GM12878 (cell line): ENCODE measurements around the gene RARG. TPM values are rescaled to one million over a fixed set of nuclear protein-coding genes. Genes with fewer than 3 reads are reported as not detected.

Source experiments
- ATAC-seq: fragments of 200-7000 bp; cut with Tn5 transposase; 3 replicates; pipeline ENCODE4 v1.9.1; 2020; ENCODE audit warnings: mild to moderate bottlenecking, moderate library complexity
- BruUV-seq: library from RNA; stranded (reverse); fragments of 400-500 nt; replicated peaks from 2 replicates; lab custom pipeline; 2021; lab: Mats Ljungman, UMichigan
- CTCF ChIA-PET: fragments of 300-600 bp; sonication (Branson Sonifier 250); formaldehyde crosslinking; extraction: SDS; loops from one replicate; lab custom pipeline; 2021; ENCODE audit warnings: inconsistent platforms; lab: Yijun Ruan, JAX
- POLR2A ChIA-PET: fragments of 350-600 bp; formaldehyde crosslinking; extraction: SDS; loops from one replicate; lab custom pipeline; 2021; ENCODE audit warnings: inconsistent platforms; lab: Charles Lee
- RAD21 ChIA-PET: fragments of 300-600 bp; sonication (Branson Sonifier 250); formaldehyde crosslinking; loops from one replicate; lab custom pipeline; 2023; ENCODE audit warnings: antibody characterized with exemption; ENCODE audit not compliant: unreplicated experiment; lab: Charles Lee
- SMC1A ChIA-PET: fragments of 300-600 bp; sonication (Branson Sonifier 250); formaldehyde crosslinking; loops from one replicate; lab custom pipeline; 2023; ENCODE audit not compliant: unreplicated experiment, uncharacterized antibody; lab: Charles Lee
- DNase-seq: peaks from one replicate; pipeline ENCODE4 v3.0.0-alpha.2; 2011; ENCODE audit warnings: low read depth, low spot score
- FAIRE-seq: peaks from 3 replicates; lab custom pipeline; 2011; peaks lifted over from hg19 to GRCh38; lab: Jason Lieb, UNC
- H2AFZ ChIP-seq: 2 replicates; pipeline ENCODE4 v1.6.0; 2011; ENCODE audit warnings: low read depth, low read length, control low read depth; ENCODE audit not compliant: control insufficient read depth
- H3K27ac ChIP-seq: 2 replicates; pipeline ENCODE4 v1.5.1; 2011; ENCODE audit warnings: control low read depth; ENCODE audit not compliant: control insufficient read depth, insufficient read depth
- H3K27me3 ChIP-seq, 2 experiments: replicated peaks in 1 of 2; 2 replicates each; pipeline versions ENCODE4 v1.6.0 to v1.6.1; 2011; ENCODE audit warnings: low read length in 1 of 2; ENCODE audit not compliant: control insufficient read depth in 2 of 2, insufficient read depth in 2 of 2
- H3K36me3 ChIP-seq, 2 experiments: 2 replicates each; pipeline ENCODE4 v1.5.1; 2011; ENCODE audit warnings: low read length in 1 of 2; ENCODE audit not compliant: control insufficient read depth in 2 of 2, insufficient read depth in 2 of 2
- H3K4me1 ChIP-seq: 2 replicates; pipeline ENCODE4 v1.6.1; 2011; ENCODE audit warnings: mild to moderate bottlenecking, low read length, moderate library complexity, mixed read lengths; ENCODE audit not compliant: control insufficient read depth, insufficient read depth
- H3K4me2 ChIP-seq: 2 replicates; pipeline ENCODE4 v1.6.0; 2011; ENCODE audit warnings: control low read depth; ENCODE audit not compliant: control insufficient read depth, insufficient read depth
- H3K4me3 ChIP-seq: fragments of 200-600 bp; sonication (generic); 2 replicates; pipeline ENCODE4 v1.5.1; 2016
- H3K79me2 ChIP-seq: 2 replicates; pipeline ENCODE4 v1.6.0; 2011; ENCODE audit warnings: low read length; ENCODE audit not compliant: control insufficient read depth, insufficient read depth
- H3K9ac ChIP-seq: 2 replicates; pipeline ENCODE4 v1.8.0; 2011; ENCODE audit warnings: low read length, control low read depth, mixed read lengths; ENCODE audit not compliant: control insufficient read depth, insufficient read depth
- H3K9me3 ChIP-seq: replicated peaks from 3 replicates; pipeline ENCODE4 v1.5.1; 2011; ENCODE audit warnings: mild to moderate bottlenecking, low read length; ENCODE audit not compliant: control insufficient read depth, insufficient read depth
- H4K20me1 ChIP-seq: 2 replicates; pipeline ENCODE4 v1.6.0; 2011; ENCODE audit not compliant: control insufficient read depth, insufficient read depth
- KLF5 ChIP-seq: fragments of 450-650 bp; IDR thresholded peaks from 2 replicates; pipeline ENCODE4 v1.6.1; 2014; ENCODE audit warnings: mild to moderate bottlenecking; ENCODE audit not compliant: partially characterized antibody
- NKRF ChIP-seq: fragments of 450-650 bp; conservative IDR thresholded peaks from 2 replicates; pipeline ENCODE4 v1.6.1; 2017; ENCODE audit warnings: mild to moderate bottlenecking, moderate library complexity
- WGBS: methylation state at CpG from one replicate; pipeline ENCODE4 v1.1.6; 2016; ENCODE audit warnings: low lambda C conversion rate; ENCODE audit not compliant: insufficient replicate concordance, insufficient coverage; ENCODE audit errors: missing lambda C conversion rate; 5-methylcytosine and 5-hydroxymethylcytosine counted together
- in situ Hi-C: fragments of 300-500 bp; cut with MboI; formaldehyde crosslinking; loops from 9 replicates; pipeline ENCODE4 v1.14.3; 2018; ENCODE audit warnings: mixed read lengths
- intact Hi-C: fragments of 100-400 bp; cut with micrococcal nuclease; formaldehyde crosslinking; loops from one replicate; pipeline ENCODE4 v1.14.2; 2022; ENCODE audit not compliant: unreplicated experiment
- polyA plus RNA-seq, 11 experiments: library from polyadenylated mRNA; depleted of rRNA in 4 of 11; unstranded in 6 of 11; stranded (reverse) in 5 of 11; fragments of >200 nt; fragmentation: Nextera tagmentation in 4 of 11; fragmentation: Illumina TruSeq in 1 of 11; extraction: Ambion mirVana in 4 of 11; extraction: Trizol in 1 of 11; gene quantifications; 1 replicate in 1 of 11; 2 replicates in 10 of 11; pipeline versions ENCODE4 v1.2.1 to v1.2.3, GENCODE V29; 2011 to 2016; ENCODE audit warnings: inconsistent platforms in 2 of 11, missing spikeins in 2 of 11, low read depth in 1 of 11
- total RNA-seq, 4 experiments: library from RNA; depleted of rRNA in 3 of 4; stranded (reverse); fragments of >200 nt in 3 of 4; fragmentation: Illumina TruSeq in 1 of 4; extraction: Trizol in 1 of 4; gene quantifications; 2 replicates each; pipeline versions ENCODE4 v1.2.1 to v1.2.3, GENCODE V29; 2013 to 2021

The RARG gene
- total and polyA plus RNA-seq, 10 of the 15 experiments (the other 5 are each of a cell fraction or from before 2014, with no cell fraction given): 0.27 to 8.1 (median 4.1) TPM

GRCh38 chr12:53160673-53161072, 71.3 kb downstream of the RARG start:
- Histone ChIP-seq H3K27me3 (no peaks in the 10 kb centered on the region), H3K27ac (no peak overlapping the region), H3K9me3 (no peaks in the 10 kb centered on the region), H3K79me2 (no peaks in the 10 kb centered on the region), H3K4me3 (no peak overlapping the region), H4K20me1 (no peaks in the 10 kb centered on the region), H3K4me1 (no peaks in the 10 kb centered on the region; the same call in 1 of the 2 replicates), H3K36me3 (no peaks in the 10 kb centered on the region), H3K4me2 (no peak overlapping the region), H2AFZ (no peak overlapping the region), H3K9ac (no peak overlapping the region)
- ChIA-PET CTCF (interaction anchor here (0.5 to 8.3 kb wide), 34 partner anchors 12 to 225 kb away, joined by 3 to 188 read pairs (median 7); partner anchors contain the start of genes AAAS, CSAD, ESPL1 and ITGB7), RAD21 (interaction anchor here (0.7 to 4.8 kb wide), 20 partner anchors 12 to 184 kb away, joined by 3 to 58 read pairs (median 16); partner anchors contain the start of genes AAAS, CSAD, ESPL1 and ITGB7), POLR2A (interaction anchor here (0.7 to 3.4 kb wide), 6 partner anchors 19 to 126 kb away, joined by 3 to 26 read pairs (median 4); partner anchors contain the start of genes CSAD and ZNF740), SMC1A (interaction anchor here (0.6 to 5.5 kb wide), 32 partner anchors 15 to 1292 kb away, joined by 3 to 62 read pairs (median 5); partner anchors contain the start of genes AAAS, CSAD, ESPL1 and ITGB7)
- intact Hi-C loops (no loop called here), in situ Hi-C loops (loop anchor here (5.0 kb wide), 1 partner anchor 127 kb away; no protein-coding TSS in a partner anchor)
- DNase-seq (no peak), ATAC-seq (no peak), FAIRE-seq (no peak)
- TF ChIP-seq KLF5 (no peak), NKRF (no peak)
- no TSS peak for BruUV-seq
- 45% methylated on average over 2 of the region's 2 CpGs for WGBS

Other genes with a start within 250 kb of the RARG start
Only the 7 nearest of the 17 such genes appear.
- gene ZNF740, start 51.5 kb downstream of the RARG start, total RNA-seq (2014; rRNA removed): 11.6 and 12.6 TPM in 2 replicates
- 9.9 and 11.8 TPM in 2 replicates for gene ZNF740, start 51.5 kb downstream of the RARG start, total RNA-seq (2014; rRNA removed; fragmentation: Illumina TruSeq; extraction: Trizol)
- gene ZNF740, start 51.5 kb downstream of the RARG start, total RNA-seq (2021): 29.0 and 33.6 TPM in 2 replicates
- 29.5 and 30.9 TPM in 2 replicates for gene ZNF740, start 51.5 kb downstream of the RARG start, polyA plus RNA-seq (2011; rRNA removed)
- 14.2 and 21.6 TPM in 2 replicates for gene ZNF740, start 51.5 kb downstream of the RARG start, polyA plus RNA-seq (2014; fragmentation: Illumina TruSeq; extraction: Trizol)
- 1 to 10 TPM; 1.4 to 1.8 TPM for gene ZNF740, start 51.5 kb downstream of the RARG start, polyA plus RNA-seq (2014; fragmentation: Nextera tagmentation; extraction: Ambion mirVana)
- gene ZNF740, start 51.5 kb downstream of the RARG start, polyA plus RNA-seq (2014; rRNA removed): 12.9 and 19.1 TPM in 2 replicates
- gene ZNF740, start 51.5 kb downstream of the RARG start, polyA plus RNA-seq (2016; fragmentation: Nextera tagmentation; extraction: Ambion mirVana): 1 to 10 TPM; 4.1 to 5.6 TPM
- gene CSAD, start 51.3 kb downstream of the RARG start, total RNA-seq (2014; rRNA removed): 7.0 and 12.5 TPM in 2 replicates
- gene CSAD, start 51.3 kb downstream of the RARG start, total RNA-seq (2014; rRNA removed; fragmentation: Illumina TruSeq; extraction: Trizol): 5.4 and 6.7 TPM in 2 replicates
- gene CSAD, start 51.3 kb downstream of the RARG start, total RNA-seq (2021): 6.1 and 9.3 TPM in 2 replicates
- gene CSAD, start 51.3 kb downstream of the RARG start, polyA plus RNA-seq (2011; rRNA removed): 14.4 and 19.1 TPM in 2 replicates
- gene CSAD, start 51.3 kb downstream of the RARG start, polyA plus RNA-seq (2014; fragmentation: Illumina TruSeq; extraction: Trizol): 12.3 and 12.7 TPM in 2 replicates
- 1 to 10 TPM; 1.2 to 2.0 TPM for gene CSAD, start 51.3 kb downstream of the RARG start, polyA plus RNA-seq (2014; fragmentation: Nextera tagmentation; extraction: Ambion mirVana)
- 20.0 and 20.4 TPM in 2 replicates for gene CSAD, start 51.3 kb downstream of the RARG start, polyA plus RNA-seq (2014; rRNA removed)
- 1 to 10 TPM; 1.1 to 2.4 TPM for gene CSAD, start 51.3 kb downstream of the RARG start, polyA plus RNA-seq (2016; fragmentation: Nextera tagmentation; extraction: Ambion mirVana)
- 366 and 425 TPM in 2 replicates for gene ITGB7, start 25.0 kb downstream of the RARG start, total RNA-seq (2014; rRNA removed)
- 158 and 166 TPM in 2 replicates for gene ITGB7, start 25.0 kb downstream of the RARG start, total RNA-seq (2014; rRNA removed; fragmentation: Illumina TruSeq; extraction: Trizol)
- gene ITGB7, start 25.0 kb downstream of the RARG start, total RNA-seq (2021): 459 and 487 TPM in 2 replicates
- gene ITGB7, start 25.0 kb downstream of the RARG start, polyA plus RNA-seq (2011; rRNA removed): 130 and 234 TPM in 2 replicates
- gene ITGB7, start 25.0 kb downstream of the RARG start, polyA plus RNA-seq (2014; fragmentation: Illumina TruSeq; extraction: Trizol): 95.4 and 174 TPM in 2 replicates
- gene ITGB7, start 25.0 kb downstream of the RARG start, polyA plus RNA-seq (2014; fragmentation: Nextera tagmentation; extraction: Ambion mirVana): 10 to 100 TPM; 54.5 to 99.5 TPM
- gene ITGB7, start 25.0 kb downstream of the RARG start, polyA plus RNA-seq (2014; rRNA removed): 282 and 333 TPM in 2 replicates
- gene ITGB7, start 25.0 kb downstream of the RARG start, polyA plus RNA-seq (2016; fragmentation: Nextera tagmentation; extraction: Ambion mirVana): 100 to 1,000 TPM; 269 to 332 TPM
- 28.4 and 28.5 TPM in 2 replicates for gene ESPL1, start 36.1 kb upstream of the RARG start, total RNA-seq (2014; rRNA removed)
- 17.9 and 20.1 TPM in 2 replicates for gene ESPL1, start 36.1 kb upstream of the RARG start, total RNA-seq (2014; rRNA removed; fragmentation: Illumina TruSeq; extraction: Trizol)
- gene ESPL1, start 36.1 kb upstream of the RARG start, total RNA-seq (2021): 54.4 and 61.9 TPM in 2 replicates
- gene ESPL1, start 36.1 kb upstream of the RARG start, polyA plus RNA-seq (2011; rRNA removed): 14.4 and 19.3 TPM in 2 replicates
- 19.0 and 28.6 TPM in 2 replicates for gene ESPL1, start 36.1 kb upstream of the RARG start, polyA plus RNA-seq (2014; fragmentation: Illumina TruSeq; extraction: Trizol)
- gene ESPL1, start 36.1 kb upstream of the RARG start, polyA plus RNA-seq (2014; fragmentation: Nextera tagmentation; extraction: Ambion mirVana): 1 to 10 TPM; 2.1 to 2.2 TPM
- gene ESPL1, start 36.1 kb upstream of the RARG start, polyA plus RNA-seq (2014; rRNA removed): 30.8 and 31.4 TPM in 2 replicates
- 10 to 100 TPM; 21.1 to 21.2 TPM for gene ESPL1, start 36.1 kb upstream of the RARG start, polyA plus RNA-seq (2016; fragmentation: Nextera tagmentation; extraction: Ambion mirVana)
- 320 and 355 TPM in 2 replicates for gene PFDN5, start 63.3 kb upstream of the RARG start, total RNA-seq (2014; rRNA removed)
- 504 and 518 TPM in 2 replicates for gene PFDN5, start 63.3 kb upstream of the RARG start, total RNA-seq (2014; rRNA removed; fragmentation: Illumina TruSeq; extraction: Trizol)
- 300 and 322 TPM in 2 replicates for gene PFDN5, start 63.3 kb upstream of the RARG start, total RNA-seq (2021)
- gene PFDN5, start 63.3 kb upstream of the RARG start, polyA plus RNA-seq (2011; rRNA removed): 851 and 863 TPM in 2 replicates
- 485 and 536 TPM in 2 replicates for gene PFDN5, start 63.3 kb upstream of the RARG start, polyA plus RNA-seq (2014; fragmentation: Illumina TruSeq; extraction: Trizol)
- 1,000 to 10,000 TPM; 1,522 to 1,596 TPM for gene PFDN5, start 63.3 kb upstream of the RARG start, polyA plus RNA-seq (2014; fragmentation: Nextera tagmentation; extraction: Ambion mirVana)
- gene PFDN5, start 63.3 kb upstream of the RARG start, polyA plus RNA-seq (2014; rRNA removed): 438 and 511 TPM in 2 replicates
- 100 to 1,000 TPM; 373 to 398 TPM for gene PFDN5, start 63.3 kb upstream of the RARG start, polyA plus RNA-seq (2016; fragmentation: Nextera tagmentation; extraction: Ambion mirVana)
- 61.7 and 81.0 TPM in 2 replicates for gene MYG1, start 67.5 kb upstream of the RARG start, total RNA-seq (2014; rRNA removed)
- gene MYG1, start 67.5 kb upstream of the RARG start, total RNA-seq (2014; rRNA removed; fragmentation: Illumina TruSeq; extraction: Trizol): 32.4 and 36.2 TPM in 2 replicates
- gene MYG1, start 67.5 kb upstream of the RARG start, total RNA-seq (2021): 64.9 and 68.7 TPM in 2 replicates
- 25.5 and 48.6 TPM in 2 replicates for gene MYG1, start 67.5 kb upstream of the RARG start, polyA plus RNA-seq (2011; rRNA removed)
- 23.2 and 37.6 TPM in 2 replicates for gene MYG1, start 67.5 kb upstream of the RARG start, polyA plus RNA-seq (2014; fragmentation: Illumina TruSeq; extraction: Trizol)
- gene MYG1, start 67.5 kb upstream of the RARG start, polyA plus RNA-seq (2014; fragmentation: Nextera tagmentation; extraction: Ambion mirVana): 10 to 100 TPM; 20.7 to 38.2 TPM
- gene MYG1, start 67.5 kb upstream of the RARG start, polyA plus RNA-seq (2014; rRNA removed): 66.7 and 76.8 TPM in 2 replicates
- gene MYG1, start 67.5 kb upstream of the RARG start, polyA plus RNA-seq (2016; fragmentation: Nextera tagmentation; extraction: Ambion mirVana): 10 to 100 TPM; 50.2 to 53.7 TPM
- 74.3 and 84.5 TPM in 2 replicates for gene AAAS, start 89.4 kb upstream of the RARG start, total RNA-seq (2014; rRNA removed)
- 47.6 and 47.8 TPM in 2 replicates for gene AAAS, start 89.4 kb upstream of the RARG start, total RNA-seq (2014; rRNA removed; fragmentation: Illumina TruSeq; extraction: Trizol)
- gene AAAS, start 89.4 kb upstream of the RARG start, total RNA-seq (2021): 65.3 and 69.0 TPM in 2 replicates
- gene AAAS, start 89.4 kb upstream of the RARG start, polyA plus RNA-seq (2011; rRNA removed): 43.9 and 64.7 TPM in 2 replicates
- gene AAAS, start 89.4 kb upstream of the RARG start, polyA plus RNA-seq (2014; fragmentation: Illumina TruSeq; extraction: Trizol): 53.1 and 70.8 TPM in 2 replicates
- gene AAAS, start 89.4 kb upstream of the RARG start, polyA plus RNA-seq (2014; fragmentation: Nextera tagmentation; extraction: Ambion mirVana): 10 to 100 TPM; 58.6 to 71.5 TPM
- gene AAAS, start 89.4 kb upstream of the RARG start, polyA plus RNA-seq (2014; rRNA removed): 76.8 and 78.1 TPM in 2 replicates
- 10 to 100 TPM; 84.5 to 93.1 TPM for gene AAAS, start 89.4 kb upstream of the RARG start, polyA plus RNA-seq (2016; fragmentation: Nextera tagmentation; extraction: Ambion mirVana)